GM23338 (cell line): Measurements from ENCODE around the gene ADAMTSL5. TPM values are rescaled to one million over a fixed set of nuclear protein-coding genes. Genes with fewer than 3 reads are reported as not detected.

Source experiments
- EZH2 ChIP-seq: fragments of 200-600 bp; sonication (generic); IDR thresholded peaks from one replicate; pipeline ENCODE4 v1.8.0; 2017; ENCODE audit warnings: antibody characterized with exemption, mild to moderate bottlenecking, low read depth; ENCODE audit not compliant: unreplicated experiment
- polyA plus RNA-seq: library from polyadenylated mRNA; unstranded; fragments of >200 nt; fragmentation: Nextera tagmentation; extraction: Ambion mirVana; gene quantifications from 2 replicates; pipeline ENCODE4 v1.2.1, GENCODE V29; 2016
- total RNA-seq: library from RNA; depleted of rRNA; stranded (reverse); fragments of >200 nt; shearing (Covaris generic); gene quantifications from 2 replicates; pipeline ENCODE4 v1.2.3, GENCODE V29; 2014
- TF ChIP-seq, protein P1 (sequence below): IDR thresholded peaks from one replicate; pipeline ENCODE4 v1.6.1; 2018; ENCODE audit warnings: antibody characterized with exemption; ENCODE audit not compliant: unreplicated experiment
- TF ChIP-seq, protein P2 (sequence below): fragments of 250-450 bp; sonication (Bioruptor Pico); IDR thresholded peaks from 2 replicates; pipeline ENCODE4 v1.5.0; 2020; ENCODE audit warnings: mild to moderate bottlenecking, moderate library complexity

The ADAMTSL5 gene
- total and polyA plus RNA-seq, 2 experiments from 2014 or later = 0.10 to 0.97 TPM

DNA sequence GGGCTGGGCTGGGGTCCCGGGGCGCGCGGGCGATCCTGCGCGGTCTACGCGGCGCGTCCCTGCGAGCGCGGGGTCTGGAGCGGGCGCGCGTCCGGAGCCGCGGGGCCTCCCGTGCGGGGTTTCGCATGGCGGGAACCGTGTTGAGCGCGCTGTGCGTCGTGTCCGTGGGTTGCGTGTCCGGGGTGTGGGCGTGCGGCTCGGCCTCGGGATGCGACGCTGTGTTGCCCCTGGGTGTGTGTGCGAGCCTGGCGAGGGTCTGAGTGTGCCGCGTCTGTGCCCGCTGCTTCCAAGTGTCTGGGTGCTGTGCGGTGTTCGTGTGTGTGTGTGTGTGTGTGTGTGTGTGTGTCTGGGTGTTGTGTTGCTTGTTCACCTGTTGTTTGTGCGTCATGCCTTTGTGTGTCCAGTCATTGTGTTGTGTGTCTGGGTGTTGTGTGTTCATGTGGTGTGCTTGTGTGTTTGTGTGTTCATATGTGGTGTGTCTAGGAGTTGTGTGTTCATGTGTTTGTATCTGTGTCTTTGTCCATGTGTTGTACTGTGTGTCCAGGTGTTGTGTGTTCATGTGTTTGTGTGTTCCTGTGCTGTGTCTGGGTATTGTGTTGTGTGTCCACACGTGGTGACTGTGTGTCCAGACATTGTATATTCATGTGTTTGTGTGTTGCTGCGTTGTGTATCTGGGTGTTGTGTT, 11.6 kb upstream of the ADAMTSL5 start (continued):
- TF ChIP-seq, protein P1, sequence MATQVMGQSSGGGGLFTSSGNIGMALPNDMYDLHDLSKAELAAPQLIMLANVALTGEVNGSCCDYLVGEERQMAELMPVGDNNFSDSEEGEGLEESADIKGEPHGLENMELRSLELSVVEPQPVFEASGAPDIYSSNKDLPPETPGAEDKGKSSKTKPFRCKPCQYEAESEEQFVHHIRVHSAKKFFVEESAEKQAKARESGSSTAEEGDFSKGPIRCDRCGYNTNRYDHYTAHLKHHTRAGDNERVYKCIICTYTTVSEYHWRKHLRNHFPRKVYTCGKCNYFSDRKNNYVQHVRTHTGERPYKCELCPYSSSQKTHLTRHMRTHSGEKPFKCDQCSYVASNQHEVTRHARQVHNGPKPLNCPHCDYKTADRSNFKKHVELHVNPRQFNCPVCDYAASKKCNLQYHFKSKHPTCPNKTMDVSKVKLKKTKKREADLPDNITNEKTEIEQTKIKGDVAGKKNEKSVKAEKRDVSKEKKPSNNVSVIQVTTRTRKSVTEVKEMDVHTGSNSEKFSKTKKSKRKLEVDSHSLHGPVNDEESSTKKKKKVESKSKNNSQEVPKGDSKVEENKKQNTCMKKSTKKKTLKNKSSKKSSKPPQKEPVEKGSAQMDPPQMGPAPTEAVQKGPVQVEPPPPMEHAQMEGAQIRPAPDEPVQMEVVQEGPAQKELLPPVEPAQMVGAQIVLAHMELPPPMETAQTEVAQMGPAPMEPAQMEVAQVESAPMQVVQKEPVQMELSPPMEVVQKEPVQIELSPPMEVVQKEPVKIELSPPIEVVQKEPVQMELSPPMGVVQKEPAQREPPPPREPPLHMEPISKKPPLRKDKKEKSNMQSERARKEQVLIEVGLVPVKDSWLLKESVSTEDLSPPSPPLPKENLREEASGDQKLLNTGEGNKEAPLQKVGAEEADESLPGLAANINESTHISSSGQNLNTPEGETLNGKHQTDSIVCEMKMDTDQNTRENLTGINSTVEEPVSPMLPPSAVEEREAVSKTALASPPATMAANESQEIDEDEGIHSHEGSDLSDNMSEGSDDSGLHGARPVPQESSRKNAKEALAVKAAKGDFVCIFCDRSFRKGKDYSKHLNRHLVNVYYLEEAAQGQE = no peak
- no peak for TF ChIP-seq EZH2
- TF ChIP-seq, protein P2, sequence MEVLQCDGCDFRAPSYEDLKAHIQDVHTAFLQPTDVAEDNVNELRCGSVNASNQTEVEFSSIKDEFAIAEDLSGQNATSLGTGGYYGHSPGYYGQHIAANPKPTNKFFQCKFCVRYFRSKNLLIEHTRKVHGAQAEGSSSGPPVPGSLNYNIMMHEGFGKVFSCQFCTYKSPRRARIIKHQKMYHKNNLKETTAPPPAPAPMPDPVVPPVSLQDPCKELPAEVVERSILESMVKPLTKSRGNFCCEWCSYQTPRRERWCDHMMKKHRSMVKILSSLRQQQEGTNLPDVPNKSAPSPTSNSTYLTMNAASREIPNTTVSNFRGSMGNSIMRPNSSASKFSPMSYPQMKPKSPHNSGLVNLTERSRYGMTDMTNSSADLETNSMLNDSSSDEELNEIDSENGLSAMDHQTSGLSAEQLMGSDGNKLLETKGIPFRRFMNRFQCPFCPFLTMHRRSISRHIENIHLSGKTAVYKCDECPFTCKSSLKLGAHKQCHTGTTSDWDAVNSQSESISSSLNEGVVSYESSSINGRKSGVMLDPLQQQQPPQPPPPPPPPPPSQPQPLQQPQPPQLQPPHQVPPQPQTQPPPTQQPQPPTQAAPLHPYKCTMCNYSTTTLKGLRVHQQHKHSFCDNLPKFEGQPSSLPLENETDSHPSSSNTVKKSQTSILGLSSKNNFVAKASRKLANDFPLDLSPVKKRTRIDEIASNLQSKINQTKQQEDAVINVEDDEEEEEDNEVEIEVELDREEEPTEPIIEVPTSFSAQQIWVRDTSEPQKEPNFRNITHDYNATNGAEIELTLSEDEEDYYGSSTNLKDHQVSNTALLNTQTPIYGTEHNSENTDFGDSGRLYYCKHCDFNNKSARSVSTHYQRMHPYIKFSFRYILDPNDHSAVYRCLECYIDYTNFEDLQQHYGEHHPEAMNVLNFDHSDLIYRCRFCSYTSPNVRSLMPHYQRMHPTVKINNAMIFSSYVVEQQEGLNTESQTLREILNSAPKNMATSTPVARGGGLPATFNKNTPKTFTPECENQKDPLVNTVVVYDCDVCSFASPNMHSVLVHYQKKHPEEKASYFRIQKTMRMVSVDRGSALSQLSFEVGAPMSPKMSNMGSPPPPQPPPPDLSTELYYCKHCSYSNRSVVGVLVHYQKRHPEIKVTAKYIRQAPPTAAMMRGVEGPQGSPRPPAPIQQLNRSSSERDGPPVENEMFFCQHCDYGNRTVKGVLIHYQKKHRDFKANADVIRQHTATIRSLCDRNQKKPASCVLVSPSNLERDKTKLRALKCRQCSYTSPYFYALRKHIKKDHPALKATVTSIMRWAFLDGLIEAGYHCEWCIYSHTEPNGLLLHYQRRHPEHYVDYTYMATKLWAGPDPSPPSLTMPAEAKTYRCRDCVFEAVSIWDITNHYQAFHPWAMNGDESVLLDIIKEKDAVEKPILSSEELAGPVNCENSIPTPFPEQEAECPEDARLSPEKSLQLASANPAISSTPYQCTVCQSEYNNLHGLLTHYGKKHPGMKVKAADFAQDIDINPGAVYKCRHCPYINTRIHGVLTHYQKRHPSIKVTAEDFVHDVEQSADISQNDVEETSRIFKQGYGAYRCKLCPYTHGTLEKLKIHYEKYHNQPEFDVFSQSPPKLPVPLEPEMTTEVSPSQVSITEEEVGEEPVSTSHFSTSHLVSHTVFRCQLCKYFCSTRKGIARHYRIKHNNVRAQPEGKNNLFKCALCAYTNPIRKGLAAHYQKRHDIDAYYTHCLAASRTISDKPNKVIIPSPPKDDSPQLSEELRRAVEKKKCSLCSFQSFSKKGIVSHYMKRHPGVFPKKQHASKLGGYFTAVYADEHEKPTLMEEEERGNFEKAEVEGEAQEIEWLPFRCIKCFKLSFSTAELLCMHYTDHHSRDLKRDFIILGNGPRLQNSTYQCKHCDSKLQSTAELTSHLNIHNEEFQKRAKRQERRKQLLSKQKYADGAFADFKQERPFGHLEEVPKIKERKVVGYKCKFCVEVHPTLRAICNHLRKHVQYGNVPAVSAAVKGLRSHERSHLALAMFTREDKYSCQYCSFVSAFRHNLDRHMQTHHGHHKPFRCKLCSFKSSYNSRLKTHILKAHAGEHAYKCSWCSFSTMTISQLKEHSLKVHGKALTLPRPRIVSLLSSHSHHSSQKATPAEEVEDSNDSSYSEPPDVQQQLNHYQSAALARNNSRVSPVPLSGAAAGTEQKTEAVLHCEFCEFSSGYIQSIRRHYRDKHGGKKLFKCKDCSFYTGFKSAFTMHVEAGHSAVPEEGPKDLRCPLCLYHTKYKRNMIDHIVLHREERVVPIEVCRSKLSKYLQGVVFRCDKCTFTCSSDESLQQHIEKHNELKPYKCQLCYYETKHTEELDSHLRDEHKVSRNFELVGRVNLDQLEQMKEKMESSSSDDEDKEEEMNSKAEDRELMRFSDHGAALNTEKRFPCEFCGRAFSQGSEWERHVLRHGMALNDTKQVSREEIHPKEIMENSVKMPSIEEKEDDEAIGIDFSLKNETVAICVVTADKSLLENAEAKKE (CRISPR knock-in tag) = no peak
